ENCODE results near the gene CRYGC. TPM values are rescaled to one million over a fixed set of nuclear protein-coding genes. Genes with fewer than 3 reads are reported as not detected.

CRYGC gene
- total and polyA plus RNA-seq, 2 donors (not counting 1 experiment from before 2014, with no cell fraction given) = not detected

DNA sequence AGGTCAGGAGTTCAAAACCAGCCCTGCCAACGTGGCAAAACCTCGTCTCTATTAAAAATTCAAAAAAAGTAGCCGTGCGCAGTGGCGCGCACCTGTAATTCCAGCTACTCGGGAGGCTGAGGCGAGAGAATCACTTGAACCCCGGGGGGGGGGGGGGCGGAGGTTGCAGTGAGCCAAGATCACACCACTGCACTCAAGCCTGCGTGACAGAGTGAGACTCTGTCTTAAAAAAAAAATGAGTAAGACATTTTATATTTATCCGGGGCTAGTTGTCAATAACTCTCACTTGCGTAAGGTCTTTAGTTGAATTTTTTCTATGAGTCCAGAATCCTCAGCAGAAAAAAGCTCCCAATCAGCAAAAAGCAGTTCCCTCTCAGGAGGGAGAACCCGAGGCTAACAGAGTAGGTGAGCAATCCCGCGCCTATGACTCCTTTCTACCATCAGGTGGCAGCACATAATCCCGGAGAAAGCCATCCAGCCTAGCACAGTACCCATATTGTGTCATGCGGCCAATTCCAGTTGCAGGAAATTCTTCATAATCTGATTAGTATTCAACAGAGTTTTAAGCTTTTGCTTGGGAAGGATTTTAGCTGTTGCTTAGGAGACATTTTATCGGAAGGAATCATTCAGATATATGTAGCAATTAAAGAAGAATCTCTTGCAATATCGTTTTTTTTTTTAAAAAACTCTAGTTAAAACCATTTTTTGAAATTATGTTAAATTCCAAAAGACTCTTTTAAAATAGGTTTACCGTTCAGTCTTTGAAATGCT, 45.6 kb upstream of the CRYGC start:
- Histone ChIP-seq H3K9ac (ENCODE audit: insufficient read depth, low read length) (no peak overlapping the region), H3K27ac (ENCODE audit: insufficient read depth, low read length) (no peak overlapping the region), H4K20me1 (ENCODE audit: control insufficient read depth, extremely low read depth, insufficient read depth, low read length) (no peaks in the 10 kb centered on the region), H3K4me1 (ENCODE audit: control insufficient read depth, extremely low read depth, insufficient read depth, low read length) (no peaks in the 10 kb centered on the region), H3K9me3 (ENCODE audit: control insufficient read depth, insufficient read depth, low read depth, low read length) (no peaks in the 10 kb centered on the region), H3K27me3 (ENCODE audit: control insufficient read depth, insufficient read depth, low read length) (no peaks in the 10 kb centered on the region), H2AFZ (ENCODE audit: low read length) (no peak overlapping the region), H3K36me3 (ENCODE audit: control insufficient read depth, insufficient read depth, low read length) (no peaks in the 10 kb centered on the region), H3K79me2 (ENCODE audit: control insufficient read depth, insufficient read depth, low read length) (no peaks in the 10 kb centered on the region), H3K4me3 (replicated peaks in 1 of 4; ENCODE audit: control extremely low read depth in 1 of 4, insufficient read depth in 1 of 4, low read depth in 3 of 4, low read length in 4 of 4) (no peak overlapping the region), H3K4me2 (ENCODE audit: extremely low read depth, insufficient read depth, low read length) (no peak overlapping the region)
- peak; percentile 66 to 77 for DNase-seq (ENCODE audit: low read depth in 2 of 2)
- TF ChIP-seq, protein P1, sequence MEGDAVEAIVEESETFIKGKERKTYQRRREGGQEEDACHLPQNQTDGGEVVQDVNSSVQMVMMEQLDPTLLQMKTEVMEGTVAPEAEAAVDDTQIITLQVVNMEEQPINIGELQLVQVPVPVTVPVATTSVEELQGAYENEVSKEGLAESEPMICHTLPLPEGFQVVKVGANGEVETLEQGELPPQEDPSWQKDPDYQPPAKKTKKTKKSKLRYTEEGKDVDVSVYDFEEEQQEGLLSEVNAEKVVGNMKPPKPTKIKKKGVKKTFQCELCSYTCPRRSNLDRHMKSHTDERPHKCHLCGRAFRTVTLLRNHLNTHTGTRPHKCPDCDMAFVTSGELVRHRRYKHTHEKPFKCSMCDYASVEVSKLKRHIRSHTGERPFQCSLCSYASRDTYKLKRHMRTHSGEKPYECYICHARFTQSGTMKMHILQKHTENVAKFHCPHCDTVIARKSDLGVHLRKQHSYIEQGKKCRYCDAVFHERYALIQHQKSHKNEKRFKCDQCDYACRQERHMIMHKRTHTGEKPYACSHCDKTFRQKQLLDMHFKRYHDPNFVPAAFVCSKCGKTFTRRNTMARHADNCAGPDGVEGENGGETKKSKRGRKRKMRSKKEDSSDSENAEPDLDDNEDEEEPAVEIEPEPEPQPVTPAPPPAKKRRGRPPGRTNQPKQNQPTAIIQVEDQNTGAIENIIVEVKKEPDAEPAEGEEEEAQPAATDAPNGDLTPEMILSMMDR (conservative IDR thresholded peaks at IDR 0.05 in 1 of 2, IDR thresholded peaks at IDR 0.05 in 1 of 2; ENCODE audit: low read depth in 1 of 2, low read length in 2 of 2) = peak; percentile 95 to 96
- TF ChIP-seq EZH2 (IDR thresholded peaks at IDR 0.05; ENCODE audit: low read length, missing control alignments) = no peak

DNA sequence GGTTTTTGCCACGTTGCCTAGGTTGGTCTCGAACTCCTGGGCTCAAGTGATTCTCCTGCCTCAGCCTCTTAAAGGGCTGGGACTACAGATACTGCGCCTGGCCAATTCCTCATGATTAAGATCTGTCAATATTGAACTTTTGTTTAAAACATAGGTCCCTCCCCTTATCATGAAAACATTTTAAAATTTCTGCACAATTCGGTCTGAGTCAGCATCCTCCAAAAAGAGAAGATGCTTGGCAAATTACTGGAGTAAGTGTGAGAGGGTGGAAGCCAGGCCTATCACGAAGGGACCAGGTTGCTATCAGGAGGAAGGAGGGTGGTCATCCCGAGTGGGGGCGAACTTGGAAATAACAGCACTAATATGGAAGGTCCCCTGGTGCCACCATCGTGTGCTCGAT, 44.5 kb upstream of the CRYGC start:
- no peak for TF ChIP-seq EZH2 (IDR thresholded peaks at IDR 0.05; ENCODE audit: low read length, missing control alignments)
- H3K4me2 ChIP-seq (ENCODE audit: extremely low read depth, insufficient read depth, low read length) = no peak overlapping the region
- no peaks in the 10 kb centered on the region for H3K36me3 ChIP-seq (ENCODE audit: control insufficient read depth, insufficient read depth, low read length)
- no peaks in the 10 kb centered on the region for H3K4me1 ChIP-seq (ENCODE audit: control insufficient read depth, extremely low read depth, insufficient read depth, low read length)
- H4K20me1 ChIP-seq (ENCODE audit: control insufficient read depth, extremely low read depth, insufficient read depth, low read length) = no peaks in the 10 kb centered on the region
- H3K27me3 ChIP-seq (ENCODE audit: control insufficient read depth, insufficient read depth, low read length) = no peaks in the 10 kb centered on the region
- no peak for DNase-seq (ENCODE audit: low read depth in 2 of 2)
- H3K27ac ChIP-seq (ENCODE audit: insufficient read depth, low read length) = no peak overlapping the region
- H3K9me3 ChIP-seq (ENCODE audit: control insufficient read depth, insufficient read depth, low read depth, low read length) = no peaks in the 10 kb centered on the region
- H3K9ac ChIP-seq (ENCODE audit: insufficient read depth, low read length) = no peak overlapping the region
- no peaks in the 10 kb centered on the region for H3K79me2 ChIP-seq (ENCODE audit: control insufficient read depth, insufficient read depth, low read length)
- no peak overlapping the region for H2AFZ ChIP-seq (ENCODE audit: low read length)
- H3K4me3 ChIP-seq (replicated peaks in 1 of 4; ENCODE audit: control extremely low read depth in 1 of 4, insufficient read depth in 1 of 4, low read depth in 3 of 4, low read length in 4 of 4) = no peak overlapping the region

DNA sequence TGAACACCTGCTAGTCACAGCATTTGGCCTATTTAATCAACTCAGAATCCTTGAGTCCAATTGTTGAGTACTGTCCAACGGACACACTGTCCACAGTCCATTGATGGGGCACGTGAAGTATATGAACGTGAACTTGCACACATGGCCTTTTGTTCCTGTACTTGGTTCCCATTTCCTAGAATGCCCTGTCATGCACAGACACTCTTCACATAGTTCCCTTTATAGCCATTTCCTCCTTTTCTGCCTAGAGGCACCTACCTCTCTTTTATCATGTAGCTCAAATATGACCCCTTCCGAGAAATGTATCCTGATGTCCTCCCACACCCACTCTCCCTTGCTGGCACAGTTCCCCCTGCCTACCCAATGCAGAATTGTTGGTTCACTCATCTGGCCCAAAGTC, 42.5 kb upstream of the CRYGC start:
- Histone ChIP-seq H2AFZ (ENCODE audit: low read length) (no peak overlapping the region), H3K9me3 (ENCODE audit: control insufficient read depth, insufficient read depth, low read depth, low read length) (no peaks in the 10 kb centered on the region), H3K79me2 (ENCODE audit: control insufficient read depth, insufficient read depth, low read length) (no peaks in the 10 kb centered on the region), H3K4me2 (ENCODE audit: extremely low read depth, insufficient read depth, low read length) (no peak overlapping the region), H3K27me3 (ENCODE audit: control insufficient read depth, insufficient read depth, low read length) (no peaks in the 10 kb centered on the region), H4K20me1 (ENCODE audit: control insufficient read depth, extremely low read depth, insufficient read depth, low read length) (no peaks in the 10 kb centered on the region), H3K4me3 (replicated peaks in 1 of 4; ENCODE audit: control extremely low read depth in 1 of 4, insufficient read depth in 1 of 4, low read depth in 3 of 4, low read length in 4 of 4) (no peak overlapping the region), H3K4me1 (ENCODE audit: control insufficient read depth, extremely low read depth, insufficient read depth, low read length) (no peaks in the 10 kb centered on the region), H3K9ac (ENCODE audit: insufficient read depth, low read length) (no peak overlapping the region), H3K27ac (ENCODE audit: insufficient read depth, low read length) (no peak overlapping the region), H3K36me3 (ENCODE audit: control insufficient read depth, insufficient read depth, low read length) (no peaks in the 10 kb centered on the region)
- DNase-seq (ENCODE audit: low read depth in 2 of 2) = no peak
- TF ChIP-seq EZH2 (IDR thresholded peaks at IDR 0.05; ENCODE audit: low read length, missing control alignments) = no peak
- TF ChIP-seq, protein P1 (conservative IDR thresholded peaks at IDR 0.05 in 1 of 2, IDR thresholded peaks at IDR 0.05 in 1 of 2; ENCODE audit: low read depth in 1 of 2, low read length in 2 of 2) = no peak

Measured in fibroblast of lung (primary cell).